ENCODE measurements around the gene NPAS3.

NPAS3 gene

DNA sequence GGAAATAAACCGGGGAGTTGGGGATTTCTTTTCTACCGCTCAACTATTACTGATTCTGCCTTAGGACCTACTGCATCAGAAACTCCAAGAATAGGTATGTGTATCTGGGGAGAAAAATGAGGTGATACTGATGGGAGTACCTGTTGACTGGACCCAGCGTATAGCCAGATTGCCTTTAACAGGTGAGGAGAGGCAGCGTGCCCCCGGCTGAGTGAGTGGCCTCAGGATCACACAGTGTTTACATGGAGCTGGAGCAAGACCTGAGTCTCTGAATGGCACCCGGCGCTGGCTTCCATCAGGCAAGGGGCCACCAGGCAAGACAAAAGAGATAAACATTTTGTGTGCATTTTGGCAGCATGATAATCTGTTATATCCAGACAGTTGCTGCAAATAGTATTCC lies 516.0 kb downstream of the NPAS3 start:
- in situ Hi-C loops (cut with HindIII; ENCODE audit: low pct_ligation_motif_present, low sequenced_read_pairs): no loop called here
- DNase-seq: no peak
- no peak overlapping the region for H3K4me3 ChIP-seq (ENCODE audit: low read depth, low read length)
- H3K36me3 ChIP-seq (replicated peaks): no peaks in the 10 kb centered on the region
- TF ChIP-seq, protein P1, sequence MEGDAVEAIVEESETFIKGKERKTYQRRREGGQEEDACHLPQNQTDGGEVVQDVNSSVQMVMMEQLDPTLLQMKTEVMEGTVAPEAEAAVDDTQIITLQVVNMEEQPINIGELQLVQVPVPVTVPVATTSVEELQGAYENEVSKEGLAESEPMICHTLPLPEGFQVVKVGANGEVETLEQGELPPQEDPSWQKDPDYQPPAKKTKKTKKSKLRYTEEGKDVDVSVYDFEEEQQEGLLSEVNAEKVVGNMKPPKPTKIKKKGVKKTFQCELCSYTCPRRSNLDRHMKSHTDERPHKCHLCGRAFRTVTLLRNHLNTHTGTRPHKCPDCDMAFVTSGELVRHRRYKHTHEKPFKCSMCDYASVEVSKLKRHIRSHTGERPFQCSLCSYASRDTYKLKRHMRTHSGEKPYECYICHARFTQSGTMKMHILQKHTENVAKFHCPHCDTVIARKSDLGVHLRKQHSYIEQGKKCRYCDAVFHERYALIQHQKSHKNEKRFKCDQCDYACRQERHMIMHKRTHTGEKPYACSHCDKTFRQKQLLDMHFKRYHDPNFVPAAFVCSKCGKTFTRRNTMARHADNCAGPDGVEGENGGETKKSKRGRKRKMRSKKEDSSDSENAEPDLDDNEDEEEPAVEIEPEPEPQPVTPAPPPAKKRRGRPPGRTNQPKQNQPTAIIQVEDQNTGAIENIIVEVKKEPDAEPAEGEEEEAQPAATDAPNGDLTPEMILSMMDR (IDR thresholded peaks at IDR 0.05; ENCODE audit: low read depth, low read length, missing control alignments): no peak
- no peak overlapping the region for H3K27ac ChIP-seq
- H3K27me3 ChIP-seq (replicated peaks): no peaks in the 10 kb centered on the region

DNA sequence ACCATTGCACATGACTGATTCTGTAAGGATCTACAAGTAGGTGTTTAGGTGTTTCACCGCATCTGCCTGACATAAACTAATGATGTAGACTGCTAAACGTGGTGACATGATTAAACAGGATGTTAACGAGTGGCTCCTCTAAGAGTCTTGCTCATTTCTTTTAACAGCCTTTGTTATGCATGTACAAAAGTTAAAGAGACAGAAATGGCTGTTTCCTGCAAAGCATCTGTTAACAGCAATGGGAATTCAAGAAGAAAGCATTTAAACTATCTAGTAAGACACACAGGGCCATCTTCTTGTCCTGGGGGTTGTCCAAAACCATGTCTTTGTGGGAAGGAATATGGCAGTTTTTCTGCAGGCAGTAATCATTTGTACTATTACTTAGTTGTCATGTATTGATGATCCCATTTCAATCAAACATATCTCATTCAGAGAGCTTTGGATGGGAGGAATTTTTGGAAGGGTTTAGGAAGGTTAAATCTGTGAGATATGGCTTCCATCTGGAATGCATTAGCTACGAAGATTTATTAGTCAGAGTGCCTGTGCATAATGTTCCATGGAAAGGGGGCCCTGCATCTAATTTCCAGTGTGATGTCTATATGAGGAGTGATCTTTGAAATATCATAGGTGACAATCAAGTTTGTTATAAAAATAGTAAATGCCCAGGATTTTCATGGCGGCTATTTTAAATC lies 517.1 kb downstream of the NPAS3 start:
- no peaks in the 10 kb centered on the region for H3K27me3 ChIP-seq (replicated peaks)
- no peak overlapping the region for H3K4me3 ChIP-seq (ENCODE audit: low read depth, low read length)
- no peak for DNase-seq
- H3K27ac ChIP-seq: no peak overlapping the region
- TF ChIP-seq, protein P1 (IDR thresholded peaks at IDR 0.05; ENCODE audit: low read depth, low read length, missing control alignments): no peak
- no peaks in the 10 kb centered on the region for H3K36me3 ChIP-seq (replicated peaks)
- in situ Hi-C loops (cut with HindIII; ENCODE audit: low pct_ligation_motif_present, low sequenced_read_pairs): no loop called here

DNA sequence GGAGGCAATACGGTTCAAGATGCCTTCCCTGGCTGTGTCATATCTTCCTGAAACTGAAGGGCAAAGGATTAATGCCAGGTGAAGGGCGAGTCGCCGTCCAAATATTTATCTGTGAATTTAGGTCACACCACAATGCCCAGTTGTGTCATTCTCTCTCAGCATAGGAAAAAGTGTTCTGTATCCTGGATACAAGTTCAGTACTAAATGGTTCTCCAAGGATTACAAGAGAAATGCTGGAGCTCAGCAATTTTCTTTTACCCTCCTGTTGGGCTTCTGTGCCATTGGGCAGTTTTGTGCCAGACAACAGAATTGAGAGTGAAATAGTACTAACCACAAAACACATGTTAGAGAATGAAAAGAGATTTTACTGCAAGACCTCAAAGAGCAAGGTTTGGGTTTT lies 518.3 kb downstream of the NPAS3 start:
- TF ChIP-seq, protein P1 (IDR thresholded peaks at IDR 0.05; ENCODE audit: low read depth, low read length, missing control alignments): no peak
- Histone ChIP-seq H3K36me3 (replicated peaks) (no peaks in the 10 kb centered on the region), H3K4me3 (ENCODE audit: low read depth, low read length) (no peak overlapping the region), H3K27me3 (replicated peaks) (no peaks in the 10 kb centered on the region), H3K27ac (no peak overlapping the region)
- no peak for DNase-seq
- in situ Hi-C loops (cut with HindIII; ENCODE audit: low pct_ligation_motif_present, low sequenced_read_pairs): no loop called here

DNA sequence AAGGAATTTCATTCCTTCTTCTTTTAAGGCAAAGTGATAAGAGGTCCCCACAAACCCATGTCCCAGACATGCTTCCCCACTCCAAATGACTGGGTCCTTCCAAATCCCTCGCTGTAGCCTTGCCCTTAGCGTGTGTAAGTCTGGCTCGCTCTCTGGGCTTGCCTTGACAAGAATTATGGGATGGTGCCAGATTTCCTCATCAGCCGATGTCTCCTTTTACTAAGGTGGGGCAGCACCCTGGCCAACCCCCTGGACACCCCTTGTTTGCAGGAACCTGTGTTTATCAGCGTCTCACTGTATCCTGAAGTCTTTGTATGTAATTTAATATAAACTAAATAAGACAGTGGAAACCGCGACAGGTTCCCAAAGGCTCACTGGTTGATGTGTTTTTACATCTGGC lies 518.9 kb downstream of the NPAS3 start:
- no peak overlapping the region for H3K27ac ChIP-seq
- H3K27me3 ChIP-seq (replicated peaks): no peaks in the 10 kb centered on the region
- H3K36me3 ChIP-seq (replicated peaks): no peaks in the 10 kb centered on the region
- DNase-seq: no peak
- H3K4me3 ChIP-seq (ENCODE audit: low read depth, low read length): no peak overlapping the region
- TF ChIP-seq, protein P1 (IDR thresholded peaks at IDR 0.05; ENCODE audit: low read depth, low read length, missing control alignments): no peak
- in situ Hi-C loops (cut with HindIII; ENCODE audit: low pct_ligation_motif_present, low sequenced_read_pairs): no loop called here

DNA sequence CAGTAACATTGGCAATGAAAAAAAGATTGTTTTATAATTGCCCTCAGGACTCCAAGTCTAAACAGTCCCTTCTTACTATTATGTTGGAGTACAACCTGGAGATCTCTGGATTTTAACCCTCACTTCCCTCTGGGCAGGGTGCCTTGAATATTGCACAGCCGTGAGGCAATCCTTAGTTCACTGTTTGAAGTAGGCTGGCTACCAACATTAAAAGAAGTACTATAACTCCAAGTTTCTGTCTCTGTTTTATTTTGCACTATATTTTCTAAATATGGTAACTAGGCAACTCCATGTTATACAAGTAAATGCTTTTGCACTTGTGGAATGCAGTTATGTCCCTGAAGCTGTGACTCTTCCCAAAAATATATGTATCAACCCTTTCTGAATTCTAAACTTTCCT lies 521.5 kb downstream of the NPAS3 start:
- DNase-seq: no peak
- H3K36me3 ChIP-seq (replicated peaks): no peaks in the 10 kb centered on the region
- no peak overlapping the region for H3K4me3 ChIP-seq (ENCODE audit: low read depth, low read length)
- TF ChIP-seq, protein P1 (IDR thresholded peaks at IDR 0.05; ENCODE audit: low read depth, low read length, missing control alignments): no peak
- no peaks in the 10 kb centered on the region for H3K27me3 ChIP-seq (replicated peaks)
- in situ Hi-C loops (cut with HindIII; ENCODE audit: low pct_ligation_motif_present, low sequenced_read_pairs): no loop called here
- H3K27ac ChIP-seq: no peak overlapping the region

DNA sequence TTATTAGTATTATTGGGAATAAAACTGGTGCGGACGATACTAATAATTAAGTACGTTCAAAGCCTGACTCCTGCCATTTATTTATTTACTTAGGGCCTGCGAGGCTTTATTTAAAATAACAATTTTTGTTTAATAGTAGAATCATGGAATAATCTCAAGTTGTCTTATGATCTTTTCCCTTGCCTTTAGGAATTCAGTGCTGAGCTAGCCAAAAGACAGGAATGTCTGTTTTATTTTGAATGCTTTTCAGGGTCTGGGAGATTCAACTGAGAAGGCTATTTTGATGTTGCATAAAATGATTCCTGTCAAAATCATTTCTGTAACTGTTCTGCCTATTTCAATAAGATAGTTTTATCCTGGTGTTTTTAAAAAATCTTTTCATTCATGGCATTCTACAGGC lies 522.4 kb downstream of the NPAS3 start:
- TF ChIP-seq, protein P1 (IDR thresholded peaks at IDR 0.05; ENCODE audit: low read depth, low read length, missing control alignments): no peak
- in situ Hi-C loops (cut with HindIII; ENCODE audit: low pct_ligation_motif_present, low sequenced_read_pairs): no loop called here
- H3K27me3 ChIP-seq (replicated peaks): no peaks in the 10 kb centered on the region
- no peak for DNase-seq
- no peak overlapping the region for H3K27ac ChIP-seq
- H3K36me3 ChIP-seq (replicated peaks): no peaks in the 10 kb centered on the region
- H3K4me3 ChIP-seq (ENCODE audit: low read depth, low read length): no peak overlapping the region
